EL (cell line): ENCODE results near the gene ATP6V0D1.
"Not testable (repeated sequence)": the region's sequence is repeated elsewhere in the genome, so short reads cannot be mapped to it uniquely, and the experiment has no call there.

Experiments
- DNase-seq: peaks from one replicate; pipeline ENCODE4 v3.0.0-alpha.2; 2016

ATP6V0D1 gene

GRCh38 chr16:67425061-67425460 lies 55.9 kb downstream of the ATP6V0D1 start:
- DNase-seq: no peak

DNA sequence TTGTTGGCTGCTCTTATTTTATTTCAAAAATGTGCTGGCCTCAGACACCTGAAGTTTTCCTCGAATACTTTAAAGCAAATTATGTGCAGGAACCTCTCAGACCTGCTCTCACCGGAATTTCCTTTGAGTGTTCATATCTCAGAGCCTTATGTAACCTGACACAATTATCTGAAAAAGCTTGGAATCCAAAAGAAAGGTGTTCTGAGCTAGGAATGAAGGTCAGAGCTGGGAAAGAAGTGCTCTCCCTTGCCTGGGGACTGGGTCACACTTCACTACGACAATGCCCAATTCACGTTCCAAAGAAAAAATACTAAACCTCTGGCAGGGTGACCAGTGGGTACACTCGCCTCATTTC lies 56.7 kb downstream of the ATP6V0D1 start:
- no peak for DNase-seq

DNA sequence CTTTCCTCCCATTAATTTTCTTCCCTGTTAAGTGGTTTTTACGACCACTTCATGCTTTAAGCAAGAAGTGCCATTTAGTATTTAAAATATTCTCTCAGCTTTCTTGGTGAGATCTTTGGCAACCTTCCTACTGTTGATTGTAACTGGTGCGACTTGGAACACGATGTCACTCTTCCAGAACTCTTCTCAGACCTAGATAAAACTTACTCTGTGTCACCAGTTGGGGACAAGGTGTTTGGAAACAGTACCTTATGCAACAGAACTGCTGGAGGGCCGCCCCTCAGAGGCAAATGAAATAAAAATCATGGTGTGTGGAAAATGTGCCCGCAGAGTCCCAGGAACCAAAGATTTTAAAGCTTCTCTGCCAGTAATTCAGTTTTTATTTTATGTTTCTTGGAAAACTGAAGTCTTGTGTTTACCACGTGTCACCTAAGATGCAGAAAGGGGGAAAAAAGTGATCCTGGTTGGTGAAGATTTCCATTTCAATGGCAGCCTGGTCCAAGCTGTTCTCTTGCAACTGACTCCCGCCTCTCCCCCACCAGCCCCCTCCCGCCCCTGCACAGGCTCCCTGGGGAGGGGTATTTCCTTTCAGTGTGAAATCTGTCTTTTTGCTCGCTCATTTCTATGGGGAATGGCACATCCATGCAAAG lies 57.2 kb downstream of the ATP6V0D1 start:
- no peak for DNase-seq

DNA sequence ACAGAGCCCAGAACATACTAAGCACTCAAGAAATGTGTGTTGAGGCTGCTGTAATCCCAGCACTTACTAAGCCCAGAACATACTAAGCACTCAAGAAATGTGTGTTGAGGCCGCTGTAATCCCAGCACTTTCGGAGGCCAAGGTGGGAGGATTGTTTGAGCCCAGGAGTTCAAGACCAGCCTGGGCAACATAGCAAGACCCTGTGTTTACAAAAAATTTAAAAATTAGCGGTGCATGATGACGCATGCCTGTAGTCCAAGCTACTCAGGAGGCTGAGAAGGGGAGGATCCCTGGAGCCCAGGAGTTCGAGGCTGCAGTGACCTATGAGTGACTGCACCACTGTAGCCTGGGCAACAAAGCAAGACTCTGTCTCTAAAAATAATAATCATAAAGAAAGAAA lies 57.9 kb downstream of the ATP6V0D1 start:
- no peak for DNase-seq

GRCh38 chr16:67421030-67421429 lies 59.9 kb downstream of the ATP6V0D1 start:
- DNase-seq: no peak

DNA sequence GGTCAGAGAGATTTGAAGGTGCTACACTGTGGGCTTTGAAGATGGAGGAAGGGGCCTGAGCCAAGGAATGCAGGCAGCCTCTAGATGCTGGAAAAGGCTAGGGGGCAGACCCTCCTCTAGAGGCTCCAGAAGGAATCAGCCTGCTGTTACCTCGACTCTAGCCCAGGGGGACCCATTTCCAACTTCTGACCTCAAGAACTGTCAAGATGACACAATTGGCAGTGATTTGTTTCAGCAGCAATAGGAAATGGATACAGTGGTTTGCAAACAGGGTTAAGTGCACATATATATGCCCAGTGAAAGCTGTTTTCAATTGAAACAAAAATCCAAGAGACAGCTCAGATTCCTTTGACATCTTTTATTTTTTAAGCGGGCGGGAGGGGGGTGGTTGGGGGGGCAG lies 61.0 kb downstream of the ATP6V0D1 start:
- no peak for DNase-seq

- peak; percentile 25 for DNase-seq
Observed at GRCh38 chr16:67419502-67419901, 61.5 kb downstream of the ATP6V0D1 start.

- DNase-seq: no peak
Observed at GRCh38 chr16:67417333-67418061, 63.5 kb downstream of the ATP6V0D1 start.

DNA sequence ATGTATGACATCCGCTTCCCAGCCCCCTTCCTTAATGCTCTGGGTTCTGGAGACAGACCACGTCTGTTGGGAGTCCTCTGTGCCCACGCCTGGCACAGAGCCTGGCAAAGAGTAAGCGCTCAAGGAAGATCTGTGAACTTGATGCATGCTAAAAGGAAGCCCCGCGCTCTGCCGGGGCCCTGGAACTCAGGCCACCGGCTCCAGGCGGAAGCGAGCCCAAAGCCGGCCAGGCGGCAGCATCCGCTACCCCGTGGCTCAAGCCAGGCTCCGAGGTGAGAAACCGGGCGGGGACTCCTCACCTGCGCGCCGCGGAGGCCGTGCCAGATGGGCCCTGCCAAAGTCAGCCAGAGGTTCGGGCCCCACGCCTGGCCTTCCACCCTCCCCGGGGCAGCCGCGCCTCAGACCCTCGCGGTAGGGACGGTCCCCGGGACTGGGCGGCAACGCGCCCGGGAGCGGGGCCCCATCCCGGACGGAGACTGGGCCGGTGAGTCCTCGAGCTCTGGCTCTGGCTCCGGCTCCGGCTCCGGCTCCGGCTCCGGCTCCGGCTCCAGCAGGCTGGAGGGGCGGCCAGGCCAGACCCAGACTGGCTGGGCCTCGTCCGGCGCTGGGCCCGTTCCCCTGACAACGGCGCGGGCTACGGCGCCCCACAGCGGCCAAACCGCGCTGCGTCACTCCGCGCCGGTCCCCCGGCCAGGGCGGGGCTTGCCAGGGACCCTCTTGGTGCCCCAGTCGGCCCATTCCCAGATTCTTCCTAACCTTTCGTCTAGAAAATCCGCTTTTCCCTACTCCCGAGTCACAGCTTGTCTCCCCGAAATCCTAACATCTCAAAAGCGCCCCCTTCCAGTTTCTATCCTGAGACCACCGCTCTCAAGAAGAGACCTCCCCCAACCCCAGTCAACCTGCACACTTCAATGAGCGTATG lies 64.8 kb downstream of the ATP6V0D1 start, which contains the start of gene ZDHHC1:
ZDHHC1 (minus strand) TSS at position 606 of the 922 bp plus-strand sequence. CDS start 8,702 bp downstream, outside the sequence.
- DNase-seq: peak; percentile 65

- not testable (repeated sequence) for DNase-seq
Observed at GRCh38 chr16:67415421-67415820, 65.5 kb downstream of the ATP6V0D1 start.

GRCh38 chr16:67413978-67414911 lies 66.7 kb downstream of the ATP6V0D1 start:
- DNase-seq: no peak

GRCh38 chr16:67412294-67412693 lies 68.7 kb downstream of the ATP6V0D1 start:
- DNase-seq: no peak

DNA sequence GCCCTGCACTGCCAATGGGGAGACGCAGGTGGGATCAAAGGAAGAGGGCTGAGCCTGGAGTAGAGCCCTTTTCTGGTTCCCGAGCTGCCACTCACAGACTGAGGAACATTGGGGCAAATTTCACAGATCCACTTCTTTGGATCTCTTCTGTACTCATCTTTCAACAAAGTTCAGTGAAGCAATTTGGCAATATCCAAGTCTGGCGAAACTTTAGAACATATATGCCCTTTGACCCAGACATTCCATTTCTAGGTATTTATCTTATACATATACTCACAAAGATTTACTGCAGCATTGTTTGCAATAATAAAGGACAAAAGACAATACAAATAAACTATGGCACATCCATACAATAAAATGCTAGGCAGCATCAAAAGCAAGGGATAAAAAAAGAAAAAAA lies 69.6 kb downstream of the ATP6V0D1 start:
- no peak for DNase-seq

DNA sequence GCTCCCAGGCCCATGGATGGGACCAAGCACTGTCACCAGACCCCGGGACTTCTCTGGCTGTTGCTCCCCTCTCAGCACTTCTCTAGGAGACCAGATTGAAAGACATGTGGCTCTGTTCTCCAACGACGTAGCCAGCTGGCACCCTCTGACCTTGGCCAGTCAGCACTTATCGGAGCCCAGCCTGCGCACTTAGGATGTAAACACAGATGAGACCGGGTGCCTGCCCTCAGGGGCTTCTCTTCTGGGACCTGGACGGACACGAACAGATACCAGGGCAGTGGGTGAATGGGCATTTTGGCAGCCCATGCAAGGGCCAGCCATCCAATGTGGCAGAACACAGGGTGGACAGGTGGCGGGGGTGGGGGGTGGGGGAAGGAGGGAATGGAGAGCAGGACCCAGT lies 71.3 kb downstream of the ATP6V0D1 start:
- DNase-seq: no peak

- no peak for DNase-seq
Observed at GRCh38 chr16:67407788-67408452, 73.0 kb downstream of the ATP6V0D1 start.

DNA sequence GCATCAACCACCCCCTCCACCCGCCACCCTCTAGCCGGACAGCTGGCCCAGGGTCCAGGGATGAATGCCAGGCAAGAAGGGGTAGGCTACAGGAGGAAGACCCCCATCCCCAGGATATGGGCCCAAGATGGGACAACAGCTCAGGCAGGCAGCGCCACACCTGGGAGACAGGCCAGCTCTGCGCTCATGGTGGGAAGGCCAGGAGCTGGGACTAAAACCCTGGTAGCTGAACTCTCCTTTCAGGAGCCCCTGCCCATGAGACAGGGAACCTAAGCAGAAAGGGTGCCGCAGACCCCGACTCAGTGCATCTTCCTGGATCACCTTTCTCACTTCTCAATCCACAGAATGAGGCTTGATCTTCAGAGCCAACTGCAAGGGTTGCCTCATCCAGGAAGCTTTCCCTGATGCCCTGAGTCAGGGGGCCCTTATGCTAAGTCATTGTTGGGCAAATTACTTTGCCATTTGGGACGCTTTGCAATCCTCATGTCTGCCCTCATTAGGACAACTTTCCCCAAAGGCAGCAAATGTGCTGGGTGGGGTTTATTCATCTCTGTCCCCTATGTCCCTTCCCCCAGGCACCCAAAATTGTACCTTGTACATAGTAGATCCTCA lies 73.7 kb downstream of the ATP6V0D1 start:
- DNase-seq: no peak

DNA sequence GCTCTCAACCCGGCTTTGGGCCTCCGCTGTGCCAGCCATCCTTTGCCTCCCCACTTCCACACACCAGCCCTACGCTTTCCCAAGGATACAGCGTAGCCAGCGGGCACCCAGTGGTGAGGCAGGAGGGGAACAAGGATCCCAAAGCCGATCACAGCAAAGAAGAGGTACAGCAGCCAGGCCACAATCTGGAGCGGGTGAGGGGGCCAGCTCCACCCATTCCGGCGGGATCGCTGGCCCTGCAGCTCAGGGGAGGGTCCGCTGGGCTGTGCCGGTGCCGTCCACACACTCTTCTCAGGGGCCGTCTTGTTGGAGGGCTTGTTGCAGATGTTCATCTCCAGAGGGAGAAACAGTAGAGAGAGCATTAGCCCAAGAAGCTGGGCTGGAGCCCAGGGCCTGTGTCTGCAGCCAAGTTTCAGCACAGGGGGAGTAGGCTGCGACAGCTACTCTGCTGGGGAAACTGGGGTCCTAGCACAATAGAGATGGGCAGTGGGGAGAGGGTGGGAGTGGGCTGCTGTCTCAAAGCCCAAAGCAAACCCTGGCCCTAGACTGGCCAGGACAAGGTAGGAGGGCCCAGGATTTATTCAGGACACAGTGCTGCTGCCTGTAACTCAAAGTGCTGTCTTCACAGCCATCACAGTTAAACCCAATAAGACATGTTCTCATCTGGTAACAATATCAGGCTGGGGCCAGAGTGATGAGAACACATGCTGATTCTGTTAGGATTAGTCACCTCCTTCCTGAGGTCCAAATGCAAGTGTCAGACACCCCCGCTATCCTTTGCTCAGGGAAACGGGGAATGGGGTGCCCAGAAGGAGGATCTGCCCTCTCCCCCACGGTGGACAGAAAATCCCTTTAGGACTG lies 74.6 kb downstream of the ATP6V0D1 start:
- DNase-seq: peak; percentile 85

DNA sequence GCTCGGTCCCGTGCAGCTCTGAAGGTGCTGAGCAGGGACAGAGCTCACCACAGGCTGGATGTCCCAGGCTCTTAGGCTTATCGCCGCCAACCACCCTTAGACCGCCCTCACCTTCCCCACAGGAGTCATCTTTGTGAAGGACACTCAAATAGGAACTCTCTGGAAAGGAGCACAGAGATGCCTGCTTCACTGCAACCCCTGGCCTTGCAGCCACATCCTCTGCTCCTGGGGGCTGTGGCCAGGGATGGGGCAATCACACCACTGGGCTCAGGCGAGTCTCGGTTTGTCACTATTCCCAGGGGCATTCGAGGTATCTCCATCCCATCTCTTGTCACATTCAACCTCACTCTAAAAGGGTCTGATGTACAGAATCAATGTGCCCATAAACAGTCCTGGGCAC lies 75.6 kb downstream of the ATP6V0D1 start:
- no peak for DNase-seq

DNA sequence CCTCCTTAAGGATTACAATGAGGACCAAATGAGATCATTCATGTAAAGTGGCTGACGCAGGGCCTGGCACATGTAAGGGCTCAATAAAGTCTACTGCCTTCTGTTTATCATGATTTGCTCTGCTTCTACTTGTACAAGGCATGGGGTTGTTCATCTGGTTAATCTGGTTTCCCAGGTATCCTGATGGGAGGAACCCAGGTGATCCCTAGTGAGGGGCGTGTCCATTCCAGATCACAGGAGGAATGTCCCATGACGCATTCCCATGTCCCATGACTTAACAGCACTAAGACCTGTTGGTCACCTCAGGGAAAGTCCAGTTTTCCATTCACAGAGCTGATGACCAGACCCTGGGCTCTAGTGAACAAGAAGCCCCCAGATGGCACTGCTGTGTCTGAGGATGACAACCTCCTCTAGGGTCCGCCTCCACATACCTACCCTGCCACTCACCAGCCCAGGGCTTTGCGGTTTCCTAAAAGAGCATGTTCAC lies 76.2 kb downstream of the ATP6V0D1 start:
- DNase-seq: no peak

- DNase-seq: no peak
Observed at GRCh38 chr16:67403976-67404555, 76.9 kb downstream of the ATP6V0D1 start.
